Cardiac fibroblast (primary cell): Measurements from ENCODE around the gene EDDM3A.

Experiments used
- DNase-seq, 2 donors: peaks; one replicate each; pipeline versions ENCODE4 v3.0.0 to v3.0.0-alpha.2; 2010; ENCODE audit warnings: low read depth in 2 of 2
- H3K4me3 ChIP-seq, 2 donors: replicated peaks in 1 of 2; 1 replicate in 1 of 2; 2 replicates in 1 of 2; pipeline ENCODE4 v1.5.1; 2011; ENCODE audit warnings: low read depth in 2 of 2, low read length in 2 of 2, mild to moderate bottlenecking in 2 of 2, moderate library complexity in 1 of 2
- CTCF ChIP-seq: IDR thresholded peaks from one replicate; pipeline ENCODE4 v1.5.1; 2011; ENCODE audit warnings: low read depth, mild to moderate bottlenecking, low read length, inconsistent platforms

Gene EDDM3A

DNA sequence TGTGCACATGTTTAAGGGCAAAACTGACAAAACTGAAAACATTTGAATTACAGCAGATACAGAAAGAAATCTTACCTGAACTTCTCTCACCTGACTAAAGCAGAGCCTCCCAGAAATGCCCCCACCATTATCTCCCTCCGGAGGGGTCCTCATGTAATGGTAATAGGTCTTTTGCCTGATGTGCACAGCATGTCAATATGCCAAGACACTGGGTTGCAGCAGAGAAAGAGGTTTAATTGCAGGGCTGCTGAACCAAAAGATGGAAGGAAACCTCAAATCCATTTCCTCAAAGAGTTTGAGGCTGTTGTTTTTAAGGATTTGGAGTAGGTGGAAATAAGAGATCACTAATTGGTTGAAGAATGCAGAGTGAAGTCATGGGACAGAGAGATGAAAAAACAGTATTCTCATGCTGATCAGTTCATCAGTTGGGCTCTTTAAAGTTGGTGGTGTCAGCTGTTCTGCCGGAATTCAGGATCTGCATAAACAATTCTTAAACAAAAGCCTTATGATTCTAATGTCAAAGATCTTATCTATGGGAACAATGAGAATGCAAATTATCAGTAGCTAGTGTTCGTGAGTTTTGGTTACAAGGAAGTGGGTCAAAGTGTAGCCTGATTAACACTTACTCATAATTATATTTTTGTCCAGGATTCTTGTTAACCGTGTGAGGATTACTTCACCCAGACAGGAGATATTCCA is 38.9 kb upstream of the EDDM3A start:
- peak in 1 of 2 donors; percentile 51 for DNase-seq
- no peak for TF ChIP-seq CTCF
- no peak overlapping the region for H3K4me3 ChIP-seq

GRCh38 chr14:20707622-20708021 is 38.1 kb upstream of the EDDM3A start:
- DNase-seq, result peak; percentile 20 to 69
- TF ChIP-seq CTCF, result no peak
- no peak overlapping the region for H3K4me3 ChIP-seq

GRCh38 chr14:20711261-20711660 is 34.4 kb upstream of the EDDM3A start:
- DNase-seq, result no peak
- H3K4me3 ChIP-seq, result no peak overlapping the region
- no peak for TF ChIP-seq CTCF

DNA sequence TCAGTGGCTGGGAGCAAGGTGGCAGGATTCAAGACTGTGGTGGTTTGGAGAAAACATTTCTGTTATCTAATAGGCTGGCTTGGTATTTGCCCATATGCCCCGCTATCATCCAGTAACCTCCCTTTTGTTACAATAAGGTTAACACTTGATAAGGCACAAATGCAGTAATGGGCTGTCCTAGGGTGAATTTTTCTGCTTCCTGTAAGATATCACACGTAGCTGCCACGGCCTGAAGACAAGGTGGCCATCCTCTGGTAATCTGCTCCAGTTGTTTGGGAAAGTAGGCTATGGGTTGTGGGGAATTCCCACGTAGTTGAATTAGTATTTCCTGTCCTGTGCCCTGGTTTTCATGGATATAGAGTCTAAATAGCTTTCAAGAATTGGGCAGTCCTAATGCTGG is 34.0 kb upstream of the EDDM3A start:
- no peak for TF ChIP-seq CTCF
- DNase-seq, result peak in 1 of 2 donors; percentile 13

GRCh38 chr14:20712904-20713303 is 32.8 kb upstream of the EDDM3A start:
- no peak overlapping the region for H3K4me3 ChIP-seq
- peak in 1 of 2 donors; percentile 15 for DNase-seq

More for the DNA sequence above, 34.0 kb upstream of the EDDM3A start:
- no peak overlapping the region for H3K4me3 ChIP-seq

GRCh38 chr14:20714593-20715250 is 31.0 kb upstream of the EDDM3A start:
- DNase-seq, result peak; percentile 74 to 87
- TF ChIP-seq CTCF, result no peak
- H3K4me3 ChIP-seq, result no peak overlapping the region

More at GRCh38 chr14:20712904-20713303, 32.8 kb upstream of the EDDM3A start:
- no peak for TF ChIP-seq CTCF
